IPS-NIHi11 (cell line): ENCODE results near the gene RNLS.

Experiments used
- DNase-seq: peaks from one replicate; pipeline ENCODE4 v3.0.0; 2012; ENCODE audit warnings: mixed read lengths, low spot score

RNLS gene

GRCh38 chr10:88259381-88259780 is 323.7 kb downstream of the RNLS start:
- DNase-seq, result no peak

DNA sequence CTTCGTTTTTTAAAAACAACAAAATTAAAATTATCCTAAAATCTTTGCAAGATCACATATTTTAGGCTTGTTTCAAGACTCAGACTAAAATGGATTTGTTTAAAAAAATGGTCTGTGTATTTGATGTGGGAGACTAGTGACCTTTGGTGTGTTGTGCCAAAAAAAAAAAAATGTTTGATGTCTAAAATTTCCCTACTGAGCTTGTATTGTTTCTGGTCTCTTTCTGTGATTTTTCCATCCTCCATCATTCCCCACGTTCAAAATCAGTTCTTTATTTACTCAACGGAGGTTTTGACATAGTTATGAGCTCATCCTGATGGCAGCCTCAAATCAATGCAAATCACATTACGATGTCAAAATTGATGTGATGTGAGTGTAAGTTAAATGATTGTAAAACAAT is 326.2 kb downstream of the RNLS start:
- DNase-seq, result no peak

DNA sequence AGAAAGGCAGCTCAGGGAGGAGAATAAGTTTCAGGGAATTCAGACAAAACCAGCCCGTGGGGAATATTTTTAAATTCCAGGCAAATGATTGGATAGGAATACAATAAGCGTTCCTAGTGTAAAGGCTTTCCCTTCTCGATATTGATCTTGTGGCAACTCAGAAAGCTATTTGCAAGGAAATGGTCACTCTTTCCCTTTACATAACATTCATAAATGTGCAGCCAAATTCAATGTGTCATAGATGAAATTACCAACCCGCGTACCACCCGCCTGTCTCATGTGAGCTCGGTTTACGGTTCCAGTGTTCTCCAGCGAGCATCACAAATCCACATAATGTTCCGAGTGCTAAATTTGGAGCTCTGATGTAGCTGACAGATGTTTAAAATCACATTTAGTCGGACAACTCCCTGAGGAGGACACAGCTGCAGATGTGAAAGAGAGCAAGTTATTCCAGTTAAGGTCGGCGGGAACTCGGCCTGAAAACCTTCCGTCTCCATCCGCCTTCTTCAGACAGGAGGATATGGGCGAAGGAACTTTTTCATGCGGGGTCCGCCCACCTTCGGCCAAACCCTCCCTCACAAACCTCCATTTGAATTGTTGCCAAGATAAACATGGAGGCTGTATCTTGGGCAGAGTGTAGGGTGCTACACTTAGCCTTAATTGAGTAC is 327.0 kb downstream of the RNLS start:
- DNase-seq, result no peak

DNA sequence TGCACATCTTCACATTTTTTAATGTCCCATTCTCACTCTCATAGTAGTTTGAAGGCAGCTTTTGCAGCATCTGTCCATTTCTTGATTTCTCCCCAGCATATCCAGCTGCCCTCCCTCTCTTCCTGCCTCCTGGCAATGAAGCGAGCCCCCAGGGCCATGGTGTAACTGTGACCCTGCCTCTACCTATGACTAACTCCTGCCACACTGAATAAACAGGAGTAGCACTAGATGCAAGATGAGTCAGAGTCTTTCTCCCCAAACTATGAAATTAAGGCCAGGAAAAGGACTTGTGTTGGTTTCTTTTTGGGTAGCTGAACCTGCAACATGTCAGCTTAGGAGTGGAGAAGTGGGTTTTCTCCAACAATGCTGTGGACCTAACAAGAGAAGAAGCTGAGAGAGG is 329.0 kb downstream of the RNLS start:
- DNase-seq, result no peak

DNA sequence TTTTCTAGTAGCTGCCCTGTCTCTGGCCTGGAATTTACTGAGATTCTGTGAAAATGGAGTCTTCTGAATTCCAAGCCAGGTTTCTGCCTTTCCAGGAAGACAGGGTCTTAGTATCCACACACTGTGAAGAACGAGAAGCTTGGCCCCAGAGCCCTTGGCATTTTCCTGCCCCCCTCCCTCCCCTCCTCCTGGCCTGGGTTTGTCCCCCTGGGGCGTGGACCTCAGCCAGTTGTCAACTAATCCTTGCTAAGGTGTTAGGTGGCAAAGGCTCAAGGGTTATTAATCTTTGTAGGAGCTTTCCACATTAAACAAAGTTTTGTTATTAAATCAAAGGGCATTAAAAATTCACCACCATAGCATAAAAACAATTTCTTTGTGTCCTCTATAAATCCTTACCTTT is 329.5 kb downstream of the RNLS start:
- no peak for DNase-seq

DNA sequence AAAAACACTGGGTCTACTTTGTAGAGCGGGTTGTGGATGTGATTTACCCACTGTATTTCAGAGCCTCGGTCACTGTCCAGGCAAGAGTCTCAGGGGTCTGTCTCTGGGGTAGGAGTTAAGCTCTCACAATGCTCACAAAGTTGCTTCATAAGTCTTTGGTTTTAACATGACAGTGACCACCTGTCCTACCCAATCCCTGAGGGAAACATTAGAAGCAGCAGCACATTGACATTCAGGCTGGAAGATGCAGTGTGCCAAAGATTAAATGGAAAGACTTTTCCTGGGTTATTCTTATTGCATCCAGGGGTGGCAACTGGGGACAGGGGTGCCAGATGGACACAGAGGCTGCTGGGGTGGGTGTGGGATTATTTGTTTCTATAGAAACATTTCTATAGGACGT is 330.0 kb downstream of the RNLS start:
- no peak for DNase-seq

- no peak for DNase-seq
These were observed 333.7 kb downstream of the RNLS start for GRCh38 chr10:88249450-88249849.

DNA sequence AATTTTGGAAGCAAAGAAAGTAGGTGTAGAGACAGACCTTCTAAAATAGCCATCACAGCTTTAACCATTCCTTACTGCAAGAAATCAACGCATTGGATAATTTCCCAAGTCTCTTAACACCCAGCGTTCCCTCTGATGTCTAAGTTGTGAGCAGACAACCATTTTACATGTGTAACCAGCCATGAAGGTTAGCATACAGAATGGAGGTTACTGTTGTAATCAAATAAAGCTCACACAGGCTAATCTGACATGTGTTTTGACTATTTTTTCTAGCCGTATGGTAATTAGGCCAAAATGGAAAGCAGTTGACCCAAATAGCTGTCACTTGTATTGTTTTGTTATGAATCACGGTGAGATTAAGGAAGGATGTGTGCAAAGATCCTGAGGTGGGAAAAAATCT is 336.4 kb downstream of the RNLS start:
- DNase-seq, result no peak

DNA sequence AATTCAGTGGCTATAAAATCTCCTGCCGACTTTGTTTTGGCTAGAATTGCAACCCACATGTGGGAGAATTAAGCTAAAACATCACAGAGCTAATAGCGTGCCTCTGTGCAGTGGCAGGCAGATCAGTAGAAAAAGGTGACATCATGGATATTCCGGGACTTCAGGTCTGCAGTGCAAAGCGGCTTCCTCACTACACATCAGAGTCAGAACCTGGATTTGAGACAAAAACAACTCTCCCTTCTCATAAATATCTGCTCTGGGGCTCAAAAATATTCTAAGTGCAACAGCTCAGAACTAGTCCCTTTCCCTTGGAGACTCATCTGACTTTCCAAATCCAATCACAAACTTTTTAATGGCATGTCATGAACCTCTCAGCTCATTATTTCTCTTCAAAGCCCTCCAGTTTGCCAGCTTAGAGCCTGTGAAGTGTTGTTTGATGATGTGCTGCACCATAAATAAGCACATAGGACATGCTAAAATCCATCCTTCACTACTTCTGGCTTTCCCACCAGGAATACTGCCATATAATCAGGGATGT is 337.1 kb downstream of the RNLS start:
- DNase-seq, result no peak

DNA sequence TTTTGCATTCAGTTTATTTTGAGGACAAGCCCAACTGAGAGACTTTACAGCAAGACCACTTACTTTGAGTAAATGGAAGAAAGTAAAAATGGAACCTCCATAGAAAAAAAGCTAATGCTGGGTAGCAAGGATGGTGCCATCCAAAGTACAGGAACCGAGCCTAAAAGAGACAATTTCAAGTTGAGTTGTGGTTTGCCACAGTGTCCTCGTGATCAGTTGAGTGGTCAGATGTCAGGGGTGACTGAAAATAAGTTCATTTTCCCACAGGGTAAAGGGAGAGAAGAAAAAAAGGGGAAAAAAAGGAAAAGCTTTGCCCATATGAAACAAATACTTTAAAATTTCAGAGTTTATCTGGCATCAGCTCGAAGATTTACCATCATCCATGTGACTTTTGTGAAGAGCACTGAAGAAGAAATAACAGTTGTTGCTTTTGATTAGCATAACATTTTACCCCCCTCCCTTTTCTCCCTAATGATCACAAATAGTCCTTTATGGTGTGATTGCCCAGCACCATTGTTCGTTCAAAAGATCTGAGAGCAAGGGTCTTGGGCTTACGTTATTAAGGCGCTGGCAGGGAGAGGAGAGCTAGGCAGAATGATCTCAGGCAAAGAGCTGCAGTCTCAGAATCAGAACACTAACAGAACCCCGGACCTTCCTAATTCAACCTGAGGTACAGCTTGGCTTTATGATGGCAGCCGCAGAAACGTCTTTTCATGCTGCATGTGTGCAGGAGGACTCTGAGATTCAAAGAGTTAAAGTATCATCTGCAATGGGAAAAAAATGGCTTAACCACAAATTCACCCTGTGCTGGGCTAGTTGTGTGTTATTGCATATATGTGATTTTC is 338.1 kb downstream of the RNLS start:
- DNase-seq, result no peak

DNA sequence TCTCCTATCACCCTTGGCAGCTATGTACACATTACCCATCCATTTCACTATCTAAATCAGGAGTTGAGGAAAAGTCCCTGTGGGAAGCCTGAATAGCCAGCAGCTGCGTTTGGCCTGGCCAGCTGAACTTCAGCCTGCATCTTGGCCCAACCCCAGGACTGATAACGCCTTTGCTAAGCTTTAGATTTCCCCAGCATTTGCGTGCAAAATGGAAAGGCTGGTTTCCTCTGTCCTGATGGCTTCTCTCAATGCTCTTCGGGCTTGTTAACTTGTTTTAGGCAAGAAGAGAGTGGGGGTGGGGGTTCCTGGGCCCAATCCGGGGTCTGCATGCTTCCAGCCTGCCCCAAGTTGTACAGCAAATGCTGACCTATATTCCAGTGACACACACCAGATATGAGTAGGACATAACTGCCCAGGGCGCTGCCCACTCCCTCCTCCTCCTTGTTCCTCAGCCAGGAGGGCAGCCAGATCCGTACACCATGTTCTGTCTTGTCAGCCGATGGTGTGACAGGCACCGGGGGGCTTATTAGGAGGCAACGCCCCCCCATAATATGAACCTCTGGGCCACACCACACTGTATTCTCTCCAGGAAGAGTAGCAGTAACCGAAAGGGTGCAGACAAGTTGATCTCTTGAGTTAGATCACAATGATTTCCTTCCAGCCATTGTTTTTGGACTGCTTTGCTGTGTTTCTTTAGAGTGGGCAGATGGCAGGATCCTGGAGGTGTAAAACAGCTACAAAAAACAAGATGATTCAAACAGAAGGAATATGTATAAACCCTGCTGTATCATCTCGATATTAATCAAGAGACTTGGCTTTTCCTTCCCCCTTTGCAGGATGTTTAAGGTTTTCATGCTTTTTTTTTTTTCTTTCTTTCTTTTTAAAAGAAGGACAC is 339.0 kb downstream of the RNLS start:
- DNase-seq, result no peak

GRCh38 chr10:88243202-88243744 is 339.8 kb downstream of the RNLS start:
- DNase-seq, result no peak

DNA sequence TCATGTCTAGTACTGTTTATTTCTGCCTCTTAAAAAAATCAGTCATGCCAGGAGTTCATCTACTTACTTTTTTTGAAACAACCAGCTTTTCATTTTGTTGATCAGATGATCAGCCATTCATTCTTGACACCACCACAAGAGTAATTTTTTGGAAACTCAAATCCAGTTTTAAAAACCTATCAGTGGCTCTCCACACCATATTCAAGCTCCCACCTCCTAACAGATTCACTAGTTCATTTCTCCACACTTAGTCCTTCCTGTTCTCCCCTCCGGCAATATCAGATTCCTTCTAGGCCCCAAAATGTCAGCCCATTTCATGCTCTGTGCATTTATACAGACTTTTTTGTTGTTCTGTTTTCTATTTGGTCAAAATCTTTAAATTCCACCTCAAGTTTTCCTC is 341.6 kb downstream of the RNLS start:
- no peak for DNase-seq

DNA sequence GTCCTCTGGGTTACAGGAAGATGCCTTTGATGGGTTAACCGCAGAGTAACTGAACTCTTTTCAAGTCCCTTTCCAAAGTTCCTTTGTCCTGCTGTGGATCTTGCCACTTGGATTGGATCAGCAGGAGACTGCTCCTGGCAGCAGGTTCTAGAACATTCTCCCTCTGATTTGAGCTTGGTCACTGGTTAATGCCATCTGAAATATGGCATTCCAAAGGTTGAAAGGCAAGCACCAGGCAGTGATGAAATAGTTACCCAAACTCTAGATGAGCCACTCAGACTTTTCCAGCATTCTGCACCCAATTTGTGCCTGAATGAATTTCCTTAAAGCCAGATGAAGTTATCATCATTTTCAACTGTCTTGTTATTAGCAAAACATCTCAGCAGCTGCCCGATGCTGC is 343.9 kb downstream of the RNLS start:
- DNase-seq, result no peak

- no peak for DNase-seq
These were observed 344.6 kb downstream of the RNLS start for GRCh38 chr10:88238615-88238914.

DNA sequence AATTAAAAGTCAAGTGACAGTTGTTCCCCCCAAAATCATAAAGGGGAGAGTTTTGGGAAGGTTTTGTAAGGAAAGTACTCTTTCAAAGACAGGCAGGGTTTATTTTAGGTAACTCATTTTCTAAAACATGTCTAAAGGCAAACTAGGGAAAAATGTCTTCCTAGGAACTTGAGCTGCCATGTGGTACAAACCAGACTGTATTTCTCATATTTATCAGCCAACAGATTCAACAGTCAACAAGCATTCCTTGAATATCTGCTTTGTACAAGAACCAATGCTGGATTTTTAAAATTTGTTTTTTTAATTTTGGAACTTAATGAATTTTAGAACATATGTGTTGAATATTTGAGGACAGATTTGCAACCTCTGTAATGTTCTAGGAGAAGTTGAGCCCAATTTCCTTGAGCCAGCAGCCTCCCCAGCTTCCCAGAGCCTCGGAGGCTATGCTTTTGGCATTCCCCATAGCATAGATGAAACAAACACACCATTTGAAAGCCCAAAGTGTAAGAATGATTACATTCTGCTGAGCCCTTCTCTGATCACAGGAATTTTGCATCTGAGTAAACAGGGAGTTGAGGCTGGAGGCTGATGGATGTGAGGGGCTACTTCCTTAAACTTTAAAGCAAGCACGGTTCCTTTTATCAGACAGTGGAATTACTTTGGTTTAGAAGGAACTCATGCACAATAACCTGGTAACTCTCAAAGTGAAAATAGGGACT is 345.1 kb downstream of the RNLS start:
- DNase-seq, result no peak

- no peak for DNase-seq
These were observed 346.9 kb downstream of the RNLS start for GRCh38 chr10:88236121-88236743.

GRCh38 chr10:88234297-88234696 is 348.8 kb downstream of the RNLS start:
- DNase-seq, result no peak

GRCh38 chr10:88233870-88234269 is 349.2 kb downstream of the RNLS start:
- no peak for DNase-seq

- DNase-seq, result no peak
These were observed 350.1 kb downstream of the RNLS start for GRCh38 chr10:88232983-88233543.
